Endothelial cell of umbilical vein (primary cell): ENCODE data around the gene PIBF1. TPM values are rescaled to one million over a fixed set of nuclear protein-coding genes. Genes with fewer than 3 reads are reported as not detected.

ENCODE experiments used
- BruUV-seq: library from RNA; stranded (reverse); fragments of 400-500 nt; replicated peaks from 2 replicates; lab custom pipeline; 2021; lab: Mats Ljungman, UMichigan
- CTCF ChIA-PET: fragments of 300-600, 350-600 bp; sonication (Branson Sonifier 250); formaldehyde crosslinking; loops from one replicate; lab custom pipeline; 2021; ENCODE audit warnings: antibody characterized with exemption, inconsistent platforms; lab: Charles Lee
- POLR2A ChIA-PET: fragments of 300-600, 350-600 bp; sonication (Branson Sonifier 250); formaldehyde crosslinking; loops from one replicate; lab custom pipeline; 2021; ENCODE audit warnings: antibody characterized with exemption, inconsistent platforms; lab: Charles Lee
- DNase-seq: peaks from one replicate; pipeline ENCODE4 v3.0.0-alpha.2; 2011; ENCODE audit warnings: low read depth, low spot score
- FAIRE-seq: peaks from 2 replicates; lab custom pipeline; 2011; peaks lifted over from hg19 to GRCh38; lab: Jason Lieb, UNC
- H2AFZ ChIP-seq: 2 replicates; pipeline ENCODE4 v1.6.0; 2012; ENCODE audit warnings: low read depth, low read length, control low read depth, inconsistent platforms
- H3K27ac ChIP-seq: 2 replicates; pipeline ENCODE4 v1.5.1; 2011; ENCODE audit warnings: low read depth, mild to moderate bottlenecking, control low read depth, low read length, moderate library complexity; ENCODE audit not compliant: insufficient read depth
- H3K27me3 ChIP-seq, 2 experiments: 2 replicates each; pipeline versions ENCODE4 v1.6.0 to v1.6.1; 2011; ENCODE audit warnings: low read length in 2 of 2, mixed read lengths in 1 of 2; ENCODE audit not compliant: control insufficient read depth in 2 of 2, insufficient read depth in 2 of 2
- H3K36me3 ChIP-seq, 2 experiments: 2 replicates in 1 of 2; 3 replicates in 1 of 2; pipeline ENCODE4 v1.5.1; 2011; ENCODE audit warnings: low read length in 2 of 2, mild to moderate bottlenecking in 1 of 2, moderate library complexity in 1 of 2; ENCODE audit not compliant: control insufficient read depth in 2 of 2, insufficient read depth in 2 of 2; ENCODE audit errors: extremely low read depth in 1 of 2
- H3K4me1 ChIP-seq: 3 replicates; pipeline ENCODE4 v1.5.1; 2011; ENCODE audit warnings: mild to moderate bottlenecking, low read length; ENCODE audit not compliant: control insufficient read depth, insufficient read depth; ENCODE audit errors: extremely low read depth
- H3K4me2 ChIP-seq: 2 replicates; pipeline ENCODE4 v1.6.1; 2011; ENCODE audit warnings: low read length, control low read depth, mixed read lengths; ENCODE audit not compliant: insufficient read depth
- H3K4me3 ChIP-seq, 3 experiments: fragments of 200-600 bp in 1 of 3; sonication (generic), shearing (Covaris generic) in 1 of 3; replicated peaks in 1 of 3; 2 replicates each; pipeline ENCODE4 v1.5.1; 2011 to 2016; ENCODE audit warnings: control low read depth in 3 of 3, low read length in 3 of 3, mild to moderate bottlenecking in 2 of 3, inconsistent platforms in 1 of 3, low read depth in 1 of 3, moderate library complexity in 1 of 3; ENCODE audit not compliant: insufficient read depth in 1 of 3
- H3K79me2 ChIP-seq: 2 replicates; pipeline ENCODE4 v1.6.0; 2012; ENCODE audit warnings: low read length, inconsistent platforms; ENCODE audit not compliant: control insufficient read depth, insufficient read depth
- H3K9ac ChIP-seq: replicated peaks from 2 replicates; pipeline ENCODE3; 2011; ENCODE audit warnings: low read length, control low read depth; ENCODE audit not compliant: insufficient read depth; ENCODE audit errors: extremely low read depth
- H3K9me1 ChIP-seq: replicated peaks from 3 replicates; pipeline ENCODE4 v1.6.0; 2011; ENCODE audit warnings: mild to moderate bottlenecking, low read length; ENCODE audit not compliant: control insufficient read depth, insufficient read depth; ENCODE audit errors: extremely low read depth
- H3K9me3 ChIP-seq: replicated peaks from 2 replicates; pipeline ENCODE4 v1.5.1; 2012; ENCODE audit warnings: low read length, inconsistent platforms; ENCODE audit not compliant: control insufficient read depth, insufficient read depth
- H4K20me1 ChIP-seq: replicated peaks from 2 replicates; pipeline ENCODE3; 2011; ENCODE audit warnings: mild to moderate bottlenecking, low read length; ENCODE audit not compliant: control insufficient read depth, insufficient read depth; ENCODE audit errors: extremely low read depth
- EZH2 ChIP-seq: IDR thresholded peaks from 2 replicates; pipeline ENCODE4 v1.6.1; 2012; ENCODE audit warnings: borderline replicate concordance, low read depth, mild to moderate bottlenecking, moderate library complexity, low read length, inconsistent platforms; ENCODE audit not compliant: severe bottlenecking
- FOS ChIP-seq: IDR thresholded peaks from 2 replicates; pipeline ENCODE4 v1.6.1; 2011; ENCODE audit warnings: mild to moderate bottlenecking, low read length, moderate library complexity, borderline replicate concordance; ENCODE audit not compliant: insufficient read depth
- GATA2 ChIP-seq: IDR thresholded peaks from 2 replicates; pipeline ENCODE4 v1.7.0; 2011; ENCODE audit warnings: low read depth, mild to moderate bottlenecking, moderate library complexity, mixed read lengths, low read length; ENCODE audit not compliant: insufficient read length, insufficient read depth
- JUN ChIP-seq: IDR thresholded peaks from 2 replicates; pipeline ENCODE4 v1.6.1; 2011; ENCODE audit warnings: borderline replicate concordance, low read depth; ENCODE audit not compliant: insufficient read length, insufficient read depth
- MYC ChIP-seq: IDR thresholded peaks from one replicate; pipeline ENCODE4 v1.6.1; 2011; ENCODE audit warnings: mild to moderate bottlenecking, low read depth, low read length
- dilution Hi-C: fragments of 300-500 bp; cut with MboI; formaldehyde crosslinking; loops from one replicate; pipeline ENCODE4 v1.15.0; 2019; ENCODE audit warnings: low sequenced_read_pairs; ENCODE audit not compliant: extremely low pct_ligation_motif_present
- intact Hi-C: fragments of 100-400 bp; cut with micrococcal nuclease; formaldehyde crosslinking; loops from one replicate; pipeline ENCODE4 v1.10.0; 2022
- polyA plus RNA-seq, 4 experiments: library from polyadenylated mRNA; depleted of rRNA in 3 of 4; stranded (reverse) in 3 of 4; unstranded in 1 of 4; fragments of >200 nt; gene quantifications; 2 replicates each; pipeline versions ENCODE4 v1.2.1 to v1.2.3, GENCODE V29; 2011 to 2012; ENCODE audit warnings: missing spikeins in 1 of 4
- total RNA-seq: library from RNA; stranded (reverse); gene quantifications from 2 replicates; pipeline ENCODE4 v1.2.3, GENCODE V29; 2021
- TF ChIP-seq, protein P1 (sequence below), 2 donors: IDR thresholded peaks; 1 replicate in 1 of 2; 2 replicates in 1 of 2; pipeline ENCODE4 v1.5.1; 2011; ENCODE audit warnings: low read length in 2 of 2, mild to moderate bottlenecking in 2 of 2, moderate library complexity in 2 of 2, control low read depth in 1 of 2, inconsistent platforms in 1 of 2, low read depth in 1 of 2; ENCODE audit not compliant: insufficient read depth in 1 of 2; ENCODE audit errors: extremely low read depth in 1 of 2
- TF ChIP-seq, protein P2 (sequence below): IDR thresholded peaks from 2 replicates; pipeline ENCODE4 v1.6.1; 2011; ENCODE audit not compliant: insufficient read depth, insufficient read length

PIBF1 gene
- total and polyA plus RNA-seq, 2 donors (not counting 3 experiments of a cell fraction or from before 2014, with no cell fraction given), result 1.4 to 18.4 TPM

DNA sequence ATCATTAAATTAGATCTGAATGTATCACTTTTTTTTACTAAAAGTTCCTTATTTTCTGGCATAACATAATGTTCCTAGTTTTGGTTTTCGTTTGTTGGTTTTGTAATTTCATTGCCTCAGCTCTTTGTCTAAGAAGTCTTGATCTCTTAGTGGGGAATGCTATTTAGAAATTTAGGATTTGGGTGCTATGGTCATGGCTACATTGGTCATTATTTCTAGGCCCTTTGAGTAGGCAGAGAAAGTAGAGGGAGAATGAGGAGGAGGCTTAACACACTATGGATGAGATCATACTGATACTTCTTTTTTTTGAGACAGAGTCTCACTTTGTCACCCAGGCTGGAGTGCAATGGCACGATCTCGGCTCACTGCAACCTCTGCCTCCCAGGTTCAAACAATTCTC is 41.8 kb downstream of the PIBF1 start:
- Histone ChIP-seq H3K4me1 (no peaks in the 10 kb centered on the region), H3K4me2 (no peak overlapping the region), H3K9ac (no peak overlapping the region), H3K27me3 (no peaks in the 10 kb centered on the region), H3K27ac (no peak overlapping the region), H2AFZ (no peak overlapping the region), H3K4me3 (no peak overlapping the region), H3K36me3 (peaks cover 0 to 2% of the 10 kb centered on the region in 2 experiments), H4K20me1 (no peaks in the 10 kb centered on the region), H3K9me3 (no peaks in the 10 kb centered on the region), H3K9me1 (no peaks in the 10 kb centered on the region), H3K79me2 (no peaks in the 10 kb centered on the region)
- FAIRE-seq, result no peak
- TF ChIP-seq EZH2 (no peak), MYC (no peak), FOS (no peak), JUN (no peak), GATA2 (no peak)
- TF ChIP-seq, protein P1, sequence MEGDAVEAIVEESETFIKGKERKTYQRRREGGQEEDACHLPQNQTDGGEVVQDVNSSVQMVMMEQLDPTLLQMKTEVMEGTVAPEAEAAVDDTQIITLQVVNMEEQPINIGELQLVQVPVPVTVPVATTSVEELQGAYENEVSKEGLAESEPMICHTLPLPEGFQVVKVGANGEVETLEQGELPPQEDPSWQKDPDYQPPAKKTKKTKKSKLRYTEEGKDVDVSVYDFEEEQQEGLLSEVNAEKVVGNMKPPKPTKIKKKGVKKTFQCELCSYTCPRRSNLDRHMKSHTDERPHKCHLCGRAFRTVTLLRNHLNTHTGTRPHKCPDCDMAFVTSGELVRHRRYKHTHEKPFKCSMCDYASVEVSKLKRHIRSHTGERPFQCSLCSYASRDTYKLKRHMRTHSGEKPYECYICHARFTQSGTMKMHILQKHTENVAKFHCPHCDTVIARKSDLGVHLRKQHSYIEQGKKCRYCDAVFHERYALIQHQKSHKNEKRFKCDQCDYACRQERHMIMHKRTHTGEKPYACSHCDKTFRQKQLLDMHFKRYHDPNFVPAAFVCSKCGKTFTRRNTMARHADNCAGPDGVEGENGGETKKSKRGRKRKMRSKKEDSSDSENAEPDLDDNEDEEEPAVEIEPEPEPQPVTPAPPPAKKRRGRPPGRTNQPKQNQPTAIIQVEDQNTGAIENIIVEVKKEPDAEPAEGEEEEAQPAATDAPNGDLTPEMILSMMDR (IDR thresholded peaks at IDR 0.05; ENCODE audit: extremely low read depth in 1 of 2, insufficient read depth in 1 of 2, low read depth in 1 of 2, low read length in 2 of 2), result no peak
- TF ChIP-seq, protein P2, sequence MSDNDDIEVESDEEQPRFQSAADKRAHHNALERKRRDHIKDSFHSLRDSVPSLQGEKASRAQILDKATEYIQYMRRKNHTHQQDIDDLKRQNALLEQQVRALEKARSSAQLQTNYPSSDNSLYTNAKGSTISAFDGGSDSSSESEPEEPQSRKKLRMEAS, result no peak
- no TSS peak for BruUV-seq
- DNase-seq, result no peak
- ChIA-PET CTCF (no interaction called here), POLR2A (no interaction called here)
- intact Hi-C loops, result no loop called here
- dilution Hi-C loops, result no loop called here
